BLaER1 (cell line): ENCODE results near the gene LIN7A.

Experiments used
- H3K27ac ChIP-seq: shearing (Covaris generic); formaldehyde crosslinking; 2 replicates; pipeline ENCODE4 v1.8.1; 2022
- H3K27me3 ChIP-seq: shearing (Covaris generic); formaldehyde crosslinking; 2 replicates; pipeline ENCODE4 v1.8.1; 2022
- H3K36me3 ChIP-seq: shearing (Covaris generic); formaldehyde crosslinking; 2 replicates; pipeline ENCODE4 v1.8.1; 2022
- H3K4me1 ChIP-seq: shearing (Covaris generic); formaldehyde crosslinking; 2 replicates; pipeline ENCODE4 v1.8.1; 2022
- H3K4me2 ChIP-seq: shearing (Covaris generic); formaldehyde crosslinking; 2 replicates; pipeline ENCODE4 v1.8.1; 2022
- H3K4me3 ChIP-seq: shearing (Covaris generic); formaldehyde crosslinking; 2 replicates; pipeline ENCODE4 v1.8.1; 2022
- H3K9ac ChIP-seq: shearing (Covaris generic); formaldehyde crosslinking; 2 replicates; pipeline ENCODE4 v1.8.1; 2022
- H3K9me3 ChIP-seq: shearing (Covaris generic); formaldehyde crosslinking; 2 replicates; pipeline ENCODE4 v1.8.1; 2022
- H4K20me1 ChIP-seq: shearing (Covaris generic); formaldehyde crosslinking; 2 replicates; pipeline ENCODE4 v1.8.1; 2022
- Cebpa-rat ChIP-seq: shearing (Covaris generic); IDR thresholded peaks from 2 replicates; pipeline ENCODE4 v1.8.1; 2022

The LIN7A gene

DNA sequence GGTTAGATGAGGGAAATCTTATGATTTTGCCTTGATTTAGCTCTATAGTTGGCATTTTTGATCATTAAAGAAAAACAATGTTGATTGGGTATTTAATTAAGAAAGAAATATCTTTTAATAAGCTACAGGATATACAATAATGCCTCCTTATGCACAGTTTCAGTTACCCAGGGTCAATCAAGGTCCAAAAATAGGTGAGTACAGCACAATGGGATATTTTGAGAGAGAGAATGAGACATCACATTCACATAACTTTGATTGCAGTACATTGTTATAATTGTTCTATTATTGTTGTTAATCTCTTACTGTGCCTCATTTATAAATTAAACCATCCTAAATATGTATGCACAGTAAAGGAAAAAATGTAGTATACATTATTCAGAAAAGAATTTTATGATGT lies 118.9 kb downstream of the LIN7A start:
- Histone ChIP-seq H3K9me3 (peaks cover 12% of the 10 kb centered on the region), H3K4me2 (no peak overlapping the region), H3K4me3 (no peak overlapping the region), H4K20me1 (no peaks in the 10 kb centered on the region), H3K36me3 (no peaks in the 10 kb centered on the region), H3K9ac (no peak overlapping the region), H3K4me1 (peaks cover 10% of the 10 kb centered on the region), H3K27me3 (no peaks in the 10 kb centered on the region), H3K27ac (no peak overlapping the region)
- TF ChIP-seq Cebpa-rat = no peak

- Histone ChIP-seq H3K27ac (no peak overlapping the region), H4K20me1 (no peaks in the 10 kb centered on the region), H3K4me2 (no peak overlapping the region), H3K36me3 (no peaks in the 10 kb centered on the region), H3K9ac (no peak overlapping the region), H3K4me3 (no peak overlapping the region), H3K27me3 (no peaks in the 10 kb centered on the region), H3K9me3 (no peaks in the 10 kb centered on the region), H3K4me1 (no peaks in the 10 kb centered on the region)
- no peak for TF ChIP-seq Cebpa-rat
These were observed 122.4 kb downstream of the LIN7A start for GRCh38 chr12:80815351-80815750.

- no peaks in the 10 kb centered on the region for H3K27me3 ChIP-seq
- H3K4me3 ChIP-seq = no peak overlapping the region
- TF ChIP-seq Cebpa-rat = no peak
- no peaks in the 10 kb centered on the region for H4K20me1 ChIP-seq
- no peak overlapping the region for H3K4me2 ChIP-seq
- no peak overlapping the region for H3K9ac ChIP-seq
- no peaks in the 10 kb centered on the region for H3K4me1 ChIP-seq
- H3K27ac ChIP-seq = no peak overlapping the region
- H3K9me3 ChIP-seq = no peaks in the 10 kb centered on the region
- H3K36me3 ChIP-seq = no peaks in the 10 kb centered on the region
These were observed 123.3 kb downstream of the LIN7A start for GRCh38 chr12:80814453-80814852.

DNA sequence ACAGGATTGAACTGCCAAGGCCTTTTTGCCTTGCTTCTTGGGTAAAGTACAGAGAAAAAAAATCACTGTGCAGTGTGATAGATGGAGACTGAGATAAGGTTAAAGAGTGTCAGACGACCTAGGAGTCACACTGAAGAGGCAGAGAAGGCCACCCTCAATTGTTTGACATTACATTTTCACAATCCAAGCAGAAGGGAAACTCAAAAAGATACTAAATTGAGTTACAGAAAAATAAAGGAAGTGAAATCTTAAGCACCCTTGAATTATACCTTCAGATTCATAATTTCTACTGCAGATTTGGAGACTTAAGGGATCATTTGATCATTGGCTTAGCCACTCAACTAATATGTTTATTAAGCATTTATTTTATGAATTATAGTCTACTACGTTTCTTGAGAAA lies 123.9 kb downstream of the LIN7A start:
- no peaks in the 10 kb centered on the region for H3K9me3 ChIP-seq
- no peak for TF ChIP-seq Cebpa-rat
- no peaks in the 10 kb centered on the region for H3K27me3 ChIP-seq
- H3K36me3 ChIP-seq = no peaks in the 10 kb centered on the region
- no peak overlapping the region for H3K4me3 ChIP-seq
- no peaks in the 10 kb centered on the region for H4K20me1 ChIP-seq
- H3K4me1 ChIP-seq = no peaks in the 10 kb centered on the region
- no peak overlapping the region for H3K9ac ChIP-seq
- H3K4me2 ChIP-seq = no peak overlapping the region
- no peak overlapping the region for H3K27ac ChIP-seq

- Histone ChIP-seq H3K9me3 (no peaks in the 10 kb centered on the region), H3K9ac (no peak overlapping the region), H4K20me1 (no peaks in the 10 kb centered on the region), H3K27ac (no peak overlapping the region), H3K36me3 (no peaks in the 10 kb centered on the region), H3K4me1 (no peaks in the 10 kb centered on the region), H3K4me3 (no peak overlapping the region), H3K4me2 (no peak overlapping the region), H3K27me3 (no peaks in the 10 kb centered on the region)
- TF ChIP-seq Cebpa-rat = no peak
These were observed 125.6 kb downstream of the LIN7A start for GRCh38 chr12:80811957-80812708.

DNA sequence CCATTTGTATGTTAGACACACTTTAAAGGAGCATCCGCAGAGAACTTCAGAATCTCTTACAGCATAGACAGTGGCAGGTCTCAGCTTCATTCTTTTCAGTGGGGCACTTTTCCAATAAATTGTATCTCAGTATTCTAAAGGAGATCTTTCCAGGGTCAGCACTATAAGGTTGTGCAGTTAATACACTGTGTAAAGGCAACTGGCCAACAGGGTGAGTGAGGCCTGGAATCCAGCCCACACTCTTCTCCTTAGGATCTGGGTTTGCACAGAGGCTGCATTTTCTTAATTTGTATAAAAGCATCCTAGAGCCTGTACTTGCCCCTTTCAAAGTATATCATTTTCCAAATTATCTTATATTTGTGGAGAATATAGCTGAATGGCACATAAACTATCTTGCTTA lies 126.9 kb downstream of the LIN7A start:
- Histone ChIP-seq H3K4me1 (no peaks in the 10 kb centered on the region), H3K4me3 (no peak overlapping the region), H3K27ac (no peak overlapping the region), H3K36me3 (no peaks in the 10 kb centered on the region), H3K4me2 (no peak overlapping the region), H3K27me3 (no peaks in the 10 kb centered on the region), H3K9me3 (no peaks in the 10 kb centered on the region), H4K20me1 (no peaks in the 10 kb centered on the region), H3K9ac (no peak overlapping the region)
- no peak for TF ChIP-seq Cebpa-rat

GRCh38 chr12:80807640-80808288 lies 130.0 kb downstream of the LIN7A start:
- Histone ChIP-seq H3K27ac (no peak overlapping the region), H3K4me2 (no peak overlapping the region), H3K4me1 (no peaks in the 10 kb centered on the region), H3K4me3 (no peak overlapping the region), H3K36me3 (no peaks in the 10 kb centered on the region), H4K20me1 (no peaks in the 10 kb centered on the region), H3K9me3 (no peaks in the 10 kb centered on the region), H3K9ac (no peak overlapping the region), H3K27me3 (no peaks in the 10 kb centered on the region)
- no peak for TF ChIP-seq Cebpa-rat

DNA sequence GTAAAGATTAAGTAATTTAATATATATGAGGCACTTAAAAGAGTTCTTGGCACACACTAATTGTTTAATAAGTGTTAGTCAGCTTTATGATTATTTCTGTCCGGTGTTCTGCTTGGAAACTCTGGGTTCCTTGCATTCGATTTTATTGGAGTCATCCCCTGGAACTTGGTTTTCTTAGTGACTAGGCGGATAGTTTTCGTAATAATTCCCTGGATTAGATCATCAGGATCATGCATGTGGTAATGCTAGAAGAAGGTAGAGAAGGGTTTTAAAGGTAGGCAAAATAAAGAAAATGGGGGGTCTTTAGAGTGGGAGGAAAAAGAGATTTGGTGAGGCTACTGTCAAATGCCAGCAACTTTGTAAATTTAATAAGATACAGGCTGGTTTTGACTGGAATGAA lies 132.6 kb downstream of the LIN7A start:
- no peaks in the 10 kb centered on the region for H3K36me3 ChIP-seq
- no peaks in the 10 kb centered on the region for H3K9me3 ChIP-seq
- no peak for TF ChIP-seq Cebpa-rat
- H3K27ac ChIP-seq = no peak overlapping the region
- H3K4me1 ChIP-seq = no peaks in the 10 kb centered on the region
- H3K9ac ChIP-seq = no peak overlapping the region
- no peak overlapping the region for H3K4me2 ChIP-seq
- H4K20me1 ChIP-seq = no peaks in the 10 kb centered on the region
- no peaks in the 10 kb centered on the region for H3K27me3 ChIP-seq
- H3K4me3 ChIP-seq = no peak overlapping the region

GRCh38 chr12:80802652-80803400 lies 134.9 kb downstream of the LIN7A start:
- no peaks in the 10 kb centered on the region for H3K27me3 ChIP-seq
- no peak overlapping the region for H3K9ac ChIP-seq
- H3K4me3 ChIP-seq = no peak overlapping the region
- no peaks in the 10 kb centered on the region for H4K20me1 ChIP-seq
- H3K4me1 ChIP-seq = peaks cover 6% of the 10 kb centered on the region; the same call in 1 of the 2 replicates
- H3K36me3 ChIP-seq = no peaks in the 10 kb centered on the region
- no peak overlapping the region for H3K4me2 ChIP-seq
- no peaks in the 10 kb centered on the region for H3K9me3 ChIP-seq
- no peak for TF ChIP-seq Cebpa-rat
- H3K27ac ChIP-seq = no peak overlapping the region

DNA sequence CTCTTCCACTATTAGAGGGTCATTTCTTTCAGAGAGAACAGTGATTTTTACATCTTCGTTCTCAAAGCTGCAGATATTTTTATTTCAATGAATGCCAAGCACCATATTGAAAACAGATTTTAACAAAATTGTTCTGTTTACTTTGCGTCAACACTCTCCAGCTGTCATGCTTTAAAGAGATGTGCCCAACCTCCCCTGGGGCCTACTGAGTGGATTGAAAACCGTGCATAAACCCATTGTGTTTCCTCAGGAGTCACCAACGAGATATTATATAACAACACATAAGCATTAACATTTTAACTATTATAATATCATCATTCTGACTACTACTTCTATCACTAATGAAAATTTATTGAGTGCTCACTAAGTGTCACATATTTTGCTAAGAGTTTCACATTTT lies 139.5 kb downstream of the LIN7A start:
- Histone ChIP-seq H3K27ac (no peak overlapping the region), H3K27me3 (no peaks in the 10 kb centered on the region), H3K4me1 (peaks cover 6% of the 10 kb centered on the region; the same call in 1 of the 2 replicates), H3K9me3 (no peaks in the 10 kb centered on the region), H3K9ac (no peak overlapping the region), H3K36me3 (no peaks in the 10 kb centered on the region), H3K4me3 (no peak overlapping the region), H4K20me1 (no peaks in the 10 kb centered on the region), H3K4me2 (no peak overlapping the region)
- TF ChIP-seq Cebpa-rat = no peak
